Endothelial cell of umbilical vein (primary cell): ENCODE measurements around the gene ECPAS.

Experiments
- MAX ChIP-seq: IDR thresholded peaks from 2 replicates; pipeline ENCODE4 v1.6.1; 2011; ENCODE audit not compliant: insufficient read depth, insufficient read length
- MYC ChIP-seq: IDR thresholded peaks from one replicate; pipeline ENCODE4 v1.6.1; 2011; ENCODE audit warnings: mild to moderate bottlenecking, low read depth, low read length
- POLR2A ChIP-seq: IDR thresholded peaks from 2 replicates; pipeline ENCODE4 v1.6.1; 2012; ENCODE audit warnings: low read depth, mild to moderate bottlenecking, control low read depth, low read length
- POLR2AphosphoS5 ChIP-seq: IDR thresholded peaks from 2 replicates; pipeline ENCODE4 v1.6.1; 2012; ENCODE audit warnings: low read depth, mild to moderate bottlenecking, control low read depth, low read length, moderate library complexity; ENCODE audit not compliant: insufficient read depth
- TF ChIP-seq, protein P1 (sequence below), 2 donors: IDR thresholded peaks; 1 replicate in 1 of 2; 2 replicates in 1 of 2; pipeline ENCODE4 v1.5.1; 2011; ENCODE audit warnings: low read length in 2 of 2, mild to moderate bottlenecking in 2 of 2, moderate library complexity in 2 of 2, control low read depth in 1 of 2, inconsistent platforms in 1 of 2, low read depth in 1 of 2; ENCODE audit not compliant: insufficient read depth in 1 of 2; ENCODE audit errors: extremely low read depth in 1 of 2

DNA sequence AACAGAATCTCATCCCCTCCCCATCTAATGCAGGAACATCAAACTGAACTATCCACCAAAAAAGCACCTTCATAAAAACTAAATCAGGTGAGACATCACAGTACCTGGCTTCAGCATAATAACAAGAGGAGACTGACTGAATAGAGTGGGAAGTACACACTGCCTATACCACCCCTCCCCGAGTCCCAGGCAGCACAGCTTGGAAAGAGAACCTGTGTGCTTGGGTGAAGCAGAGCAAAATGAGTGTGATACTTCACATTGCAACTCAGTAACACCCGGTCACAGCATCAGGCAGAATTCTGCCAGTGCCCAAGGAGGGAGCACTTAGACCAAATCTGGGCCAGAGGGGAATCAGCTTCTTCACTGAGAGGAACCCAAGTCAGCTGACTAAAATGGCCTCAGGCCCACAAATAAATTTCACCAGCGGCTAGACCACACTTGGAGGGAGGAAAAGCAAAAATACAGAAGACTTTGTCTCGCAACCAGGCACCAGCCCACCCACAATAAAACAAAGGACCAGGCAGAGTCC lies 84.9 kb downstream of the ECPAS start:
- TF ChIP-seq, protein P1, sequence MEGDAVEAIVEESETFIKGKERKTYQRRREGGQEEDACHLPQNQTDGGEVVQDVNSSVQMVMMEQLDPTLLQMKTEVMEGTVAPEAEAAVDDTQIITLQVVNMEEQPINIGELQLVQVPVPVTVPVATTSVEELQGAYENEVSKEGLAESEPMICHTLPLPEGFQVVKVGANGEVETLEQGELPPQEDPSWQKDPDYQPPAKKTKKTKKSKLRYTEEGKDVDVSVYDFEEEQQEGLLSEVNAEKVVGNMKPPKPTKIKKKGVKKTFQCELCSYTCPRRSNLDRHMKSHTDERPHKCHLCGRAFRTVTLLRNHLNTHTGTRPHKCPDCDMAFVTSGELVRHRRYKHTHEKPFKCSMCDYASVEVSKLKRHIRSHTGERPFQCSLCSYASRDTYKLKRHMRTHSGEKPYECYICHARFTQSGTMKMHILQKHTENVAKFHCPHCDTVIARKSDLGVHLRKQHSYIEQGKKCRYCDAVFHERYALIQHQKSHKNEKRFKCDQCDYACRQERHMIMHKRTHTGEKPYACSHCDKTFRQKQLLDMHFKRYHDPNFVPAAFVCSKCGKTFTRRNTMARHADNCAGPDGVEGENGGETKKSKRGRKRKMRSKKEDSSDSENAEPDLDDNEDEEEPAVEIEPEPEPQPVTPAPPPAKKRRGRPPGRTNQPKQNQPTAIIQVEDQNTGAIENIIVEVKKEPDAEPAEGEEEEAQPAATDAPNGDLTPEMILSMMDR (IDR thresholded peaks at IDR 0.05; ENCODE audit: extremely low read depth in 1 of 2, insufficient read depth in 1 of 2, low read depth in 1 of 2, low read length in 2 of 2): no peak
- TF ChIP-seq POLR2A (no peak), POLR2AphosphoS5 (no peak), MYC (no peak), MAX (no peak)
